ENCODE data around the gene BET1. TPM values are rescaled to one million over a fixed set of nuclear protein-coding genes. Genes with fewer than 3 reads are reported as not detected.

The BET1 gene
- total RNA-seq, 1 experiment from 2014 or later, result 19.9 TPM

DNA sequence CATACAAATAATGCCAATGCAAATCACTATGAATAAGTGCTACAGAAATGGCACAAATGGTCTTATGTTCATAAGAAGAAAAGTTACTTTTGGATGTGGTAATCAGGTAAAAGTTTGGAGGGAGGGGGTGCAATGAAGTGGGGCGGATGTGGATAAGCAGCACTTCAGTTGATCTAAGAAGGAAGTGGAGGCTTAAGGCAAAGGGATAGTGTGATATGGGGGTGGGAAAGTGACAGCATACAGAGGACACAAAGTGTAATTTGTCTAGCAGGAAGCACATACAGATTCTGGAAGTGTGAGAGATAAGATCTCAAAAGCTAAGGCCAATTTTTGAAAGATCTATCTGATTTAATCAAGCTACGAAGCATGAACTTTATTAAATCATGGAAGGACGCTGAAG lies 6.3 kb downstream of the BET1 start:
- Mint-ChIP-seq H3K4me1 (ENCODE audit: low read depth, unreplicated experiment) (peaks cover 5% of the 10 kb centered on the region), H3K4me3 (ENCODE audit: unreplicated experiment) (no peak overlapping the region), H3K27me3 (ENCODE audit: insufficient read depth, unreplicated experiment) (no peaks in the 10 kb centered on the region), H3K9me3 (ENCODE audit: unreplicated experiment) (no peaks in the 10 kb centered on the region), H3K36me3 (ENCODE audit: insufficient read depth, unreplicated experiment) (peaks cover 5% of the 10 kb centered on the region), H3K27ac (ENCODE audit: unreplicated experiment) (no peak overlapping the region)
- no TSS peak for BruUV-seq (replicated peaks)
- intact Hi-C loops (cut with micrococcal nuclease; ENCODE audit: unreplicated experiment), result no loop called here
- Histone ChIP-seq H3K27me3 (replicated peaks; ENCODE audit: control insufficient read depth, insufficient read depth, low read length) (no peaks in the 10 kb centered on the region), H3K4me1 (peaks cover 3% of the 10 kb centered on the region; the same call in 1 of the 2 replicates), H3K9me3 (no peaks in the 10 kb centered on the region), H3K4me3 (ENCODE audit: low read depth, low read length) (no peak overlapping the region), H3K36me3 (ENCODE audit: control insufficient read depth, insufficient read depth, low read length) (no peaks in the 10 kb centered on the region)
- ChIA-PET POLR2A (no interaction called here), CTCF (no interaction called here)
- DNase-seq, result no peak
- TF ChIP-seq, protein P1, sequence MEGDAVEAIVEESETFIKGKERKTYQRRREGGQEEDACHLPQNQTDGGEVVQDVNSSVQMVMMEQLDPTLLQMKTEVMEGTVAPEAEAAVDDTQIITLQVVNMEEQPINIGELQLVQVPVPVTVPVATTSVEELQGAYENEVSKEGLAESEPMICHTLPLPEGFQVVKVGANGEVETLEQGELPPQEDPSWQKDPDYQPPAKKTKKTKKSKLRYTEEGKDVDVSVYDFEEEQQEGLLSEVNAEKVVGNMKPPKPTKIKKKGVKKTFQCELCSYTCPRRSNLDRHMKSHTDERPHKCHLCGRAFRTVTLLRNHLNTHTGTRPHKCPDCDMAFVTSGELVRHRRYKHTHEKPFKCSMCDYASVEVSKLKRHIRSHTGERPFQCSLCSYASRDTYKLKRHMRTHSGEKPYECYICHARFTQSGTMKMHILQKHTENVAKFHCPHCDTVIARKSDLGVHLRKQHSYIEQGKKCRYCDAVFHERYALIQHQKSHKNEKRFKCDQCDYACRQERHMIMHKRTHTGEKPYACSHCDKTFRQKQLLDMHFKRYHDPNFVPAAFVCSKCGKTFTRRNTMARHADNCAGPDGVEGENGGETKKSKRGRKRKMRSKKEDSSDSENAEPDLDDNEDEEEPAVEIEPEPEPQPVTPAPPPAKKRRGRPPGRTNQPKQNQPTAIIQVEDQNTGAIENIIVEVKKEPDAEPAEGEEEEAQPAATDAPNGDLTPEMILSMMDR (IDR thresholded peaks at IDR 0.05; ENCODE audit: insufficient read depth in 1 of 2, low read depth in 1 of 2, low read length in 1 of 2, severe bottlenecking in 1 of 2, unreplicated experiment in 1 of 2), result no peak

DNA sequence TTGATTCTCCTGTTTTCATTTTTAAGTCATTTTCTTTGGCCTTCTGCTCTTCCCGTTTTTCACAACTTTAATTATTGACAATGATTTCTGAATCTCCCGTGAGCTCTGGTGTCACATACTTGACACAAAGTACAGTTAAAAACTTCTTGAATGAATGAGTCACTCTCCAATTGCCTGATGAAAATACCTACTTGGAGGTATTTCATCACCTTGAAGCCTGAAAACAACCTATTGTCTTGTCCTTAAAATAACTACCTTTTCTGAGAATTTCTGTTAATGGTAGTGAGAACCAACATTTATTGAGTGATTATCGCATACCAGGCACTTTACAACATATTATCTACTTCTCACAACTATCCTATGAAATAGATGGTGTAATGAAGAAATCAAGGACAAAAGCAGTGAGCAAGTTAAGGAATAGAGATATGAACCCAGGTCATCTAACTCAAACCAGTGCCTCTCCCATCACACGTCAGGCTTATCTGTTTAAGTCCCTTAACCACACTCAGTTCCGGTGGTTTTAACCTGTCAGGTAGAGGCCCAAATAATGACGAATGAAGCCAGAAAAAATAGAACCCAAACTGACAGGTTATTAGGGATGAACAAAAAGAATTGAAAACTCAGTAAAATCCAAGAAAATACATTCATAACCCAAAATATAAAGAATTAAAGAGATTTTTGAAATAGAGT lies 11.6 kb downstream of the BET1 start:
- Mint-ChIP-seq H3K4me1 (ENCODE audit: low read depth, unreplicated experiment) (no peaks in the 10 kb centered on the region), H3K36me3 (ENCODE audit: insufficient read depth, unreplicated experiment) (peaks cover under 1% of the 10 kb centered on the region), H3K9me3 (ENCODE audit: unreplicated experiment) (no peaks in the 10 kb centered on the region), H3K27me3 (ENCODE audit: insufficient read depth, unreplicated experiment) (no peaks in the 10 kb centered on the region), H3K27ac (ENCODE audit: unreplicated experiment) (no peak overlapping the region), H3K4me3 (ENCODE audit: unreplicated experiment) (no peak overlapping the region)
- DNase-seq, result no peak
- no peaks in the 10 kb centered on the region for H3K36me3 ChIP-seq (ENCODE audit: control insufficient read depth, insufficient read depth, low read length)
- POLR2A ChIA-PET, result no interaction called here
- CTCF ChIA-PET, result no interaction called here
- TF ChIP-seq, protein P1 (IDR thresholded peaks at IDR 0.05; ENCODE audit: insufficient read depth in 1 of 2, low read depth in 1 of 2, low read length in 1 of 2, severe bottlenecking in 1 of 2, unreplicated experiment in 1 of 2), result no peak
- no peaks in the 10 kb centered on the region for H3K9me3 ChIP-seq
- no peak overlapping the region for H3K4me3 ChIP-seq (ENCODE audit: low read depth, low read length)
- no peaks in the 10 kb centered on the region for H3K4me1 ChIP-seq
- no TSS peak for BruUV-seq (replicated peaks)
- H3K27me3 ChIP-seq (replicated peaks; ENCODE audit: control insufficient read depth, insufficient read depth, low read length), result no peaks in the 10 kb centered on the region
- intact Hi-C loops (cut with micrococcal nuclease; ENCODE audit: unreplicated experiment), result no loop called here

DNA sequence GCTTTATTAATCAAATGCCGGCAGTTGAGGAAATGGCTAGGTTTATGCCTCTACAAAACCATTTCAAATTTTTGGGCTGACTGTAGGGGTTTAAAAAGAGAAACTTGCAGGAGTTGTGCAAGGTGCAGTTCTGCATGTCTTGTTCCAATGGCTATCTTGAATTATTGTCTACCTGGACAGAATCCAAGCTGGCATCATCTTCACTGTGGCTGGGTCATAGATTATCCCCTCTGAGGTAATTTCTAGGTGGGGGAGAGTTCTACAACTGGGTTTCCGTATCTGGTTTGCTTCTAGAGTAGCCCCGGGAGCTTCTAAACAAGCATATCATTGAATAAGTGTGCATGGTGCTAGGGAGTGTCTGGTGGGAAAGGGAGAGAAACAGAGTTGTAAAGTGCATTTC lies 16.9 kb downstream of the BET1 start:
- Mint-ChIP-seq H3K27ac (ENCODE audit: unreplicated experiment) (no peak overlapping the region), H3K9me3 (ENCODE audit: unreplicated experiment) (no peaks in the 10 kb centered on the region), H3K36me3 (ENCODE audit: insufficient read depth, unreplicated experiment) (no peaks in the 10 kb centered on the region), H3K4me3 (ENCODE audit: unreplicated experiment) (no peak overlapping the region), H3K27me3 (ENCODE audit: insufficient read depth, unreplicated experiment) (peaks cover 3% of the 10 kb centered on the region), H3K4me1 (ENCODE audit: low read depth, unreplicated experiment) (no peaks in the 10 kb centered on the region)
- no peaks in the 10 kb centered on the region for H3K36me3 ChIP-seq (ENCODE audit: control insufficient read depth, insufficient read depth, low read length)
- H3K4me1 ChIP-seq, result no peaks in the 10 kb centered on the region
- no peaks in the 10 kb centered on the region for H3K27me3 ChIP-seq (replicated peaks; ENCODE audit: control insufficient read depth, insufficient read depth, low read length)
- BruUV-seq (replicated peaks), result no TSS peak
- TF ChIP-seq, protein P1 (IDR thresholded peaks at IDR 0.05; ENCODE audit: insufficient read depth in 1 of 2, low read depth in 1 of 2, low read length in 1 of 2, severe bottlenecking in 1 of 2, unreplicated experiment in 1 of 2), result no peak
- no peak for DNase-seq
- H3K4me3 ChIP-seq (ENCODE audit: low read depth, low read length), result no peak overlapping the region
- CTCF ChIA-PET, result no interaction called here
- POLR2A ChIA-PET, result no interaction called here
- intact Hi-C loops (cut with micrococcal nuclease; ENCODE audit: unreplicated experiment), result no loop called here
- H3K9me3 ChIP-seq, result no peaks in the 10 kb centered on the region

Measured in Caco-2 (cell line).